ENCODE data around the gene CTIF.
"Not testable (repeated sequence)": the region's sequence is repeated elsewhere in the genome, so short reads cannot be mapped to it uniquely, and the experiment has no call there.

Gene CTIF

DNA sequence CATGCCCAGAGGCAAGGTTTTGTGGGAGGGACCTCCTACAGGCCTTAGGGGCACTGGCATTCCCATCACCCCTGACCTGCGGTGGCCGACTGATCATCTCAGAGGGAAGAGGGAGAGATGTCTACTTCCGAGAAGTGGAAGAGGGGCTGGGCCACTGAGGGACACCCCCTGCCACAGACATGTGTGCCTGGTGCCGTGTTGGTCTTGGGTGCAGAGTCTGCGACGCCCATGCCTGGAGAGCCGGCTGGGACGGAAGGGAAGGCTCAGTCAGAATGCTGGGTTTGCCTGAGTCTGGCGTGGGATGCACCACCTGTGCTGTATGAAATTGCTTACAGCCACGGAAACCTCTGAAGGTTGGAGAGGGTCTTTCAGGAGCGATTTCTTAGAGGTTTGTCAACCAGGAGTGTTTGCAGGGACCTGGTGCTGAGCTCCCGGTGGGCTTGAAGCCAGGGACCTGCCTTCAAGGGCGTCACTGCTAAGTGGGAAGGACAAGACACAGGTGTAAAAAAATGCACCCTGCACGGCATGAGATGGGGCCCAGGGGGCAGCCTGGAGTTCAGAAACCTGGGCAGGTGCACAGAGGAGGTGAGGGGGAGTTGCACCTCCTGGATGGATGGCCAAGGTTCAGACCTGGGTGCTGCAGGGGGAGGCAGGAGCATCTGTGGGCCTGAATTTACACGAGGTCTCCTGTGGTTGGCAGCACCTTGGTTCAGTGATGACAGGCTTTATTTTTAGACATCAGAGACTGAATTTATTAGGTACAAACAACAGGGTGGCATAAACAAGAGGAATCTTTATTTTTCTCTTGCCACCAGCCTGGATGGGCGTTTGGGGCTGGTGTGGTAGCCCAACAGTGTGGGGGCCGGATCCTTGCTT, 100.3 kb downstream of the CTIF start:
- DNase-seq (ENCODE audit: low read depth in 2 of 3, low spot score in 2 of 3), result no peak

DNA sequence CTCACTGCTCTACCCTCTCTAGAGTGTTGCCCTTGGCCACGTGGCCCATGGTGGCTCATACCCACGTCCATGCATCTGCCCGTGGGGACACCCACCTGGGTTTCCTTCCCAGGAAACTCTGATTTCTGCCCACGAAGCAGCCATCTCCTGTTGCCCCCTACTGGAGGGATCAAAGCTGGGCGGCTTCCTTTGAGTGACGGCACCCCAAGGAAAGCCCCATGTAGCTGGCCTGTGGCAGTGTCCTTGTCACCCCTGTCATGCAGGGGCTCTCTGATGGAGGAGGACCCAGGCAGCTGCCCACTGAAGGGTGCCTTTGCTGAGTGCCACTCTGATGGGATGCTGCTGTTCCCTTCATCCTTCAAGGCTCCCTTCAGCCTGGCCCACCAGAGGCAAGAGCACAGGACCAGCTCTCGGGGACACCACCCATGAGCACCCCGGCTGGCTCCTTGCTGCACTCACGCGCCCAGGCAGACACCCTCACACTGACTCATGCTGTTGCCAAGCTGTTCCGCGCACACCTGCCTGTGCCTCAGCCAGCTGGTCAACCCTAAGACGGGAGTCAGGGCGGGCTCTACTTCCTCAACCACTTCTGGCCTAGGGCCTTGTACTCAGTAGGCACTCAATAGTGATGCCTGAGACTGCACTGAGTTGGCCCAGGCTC, 101.1 kb downstream of the CTIF start:
- DNase-seq (ENCODE audit: low read depth in 2 of 3, low spot score in 2 of 3), result no peak

GRCh38 chr18:48640566-48641270, 101.9 kb downstream of the CTIF start:
- no peak for DNase-seq (ENCODE audit: low read depth in 2 of 3, low spot score in 2 of 3)

GRCh38 chr18:48641981-48642380, 103.2 kb downstream of the CTIF start:
- DNase-seq (ENCODE audit: low read depth in 2 of 3, low spot score in 2 of 3), result no peak

GRCh38 chr18:48642503-48642902, 103.7 kb downstream of the CTIF start:
- DNase-seq (ENCODE audit: low read depth in 2 of 3, low spot score in 2 of 3), result no peak

GRCh38 chr18:48643262-48643661, 104.4 kb downstream of the CTIF start:
- DNase-seq (ENCODE audit: low read depth in 2 of 3, low spot score in 2 of 3), result no peak

DNA sequence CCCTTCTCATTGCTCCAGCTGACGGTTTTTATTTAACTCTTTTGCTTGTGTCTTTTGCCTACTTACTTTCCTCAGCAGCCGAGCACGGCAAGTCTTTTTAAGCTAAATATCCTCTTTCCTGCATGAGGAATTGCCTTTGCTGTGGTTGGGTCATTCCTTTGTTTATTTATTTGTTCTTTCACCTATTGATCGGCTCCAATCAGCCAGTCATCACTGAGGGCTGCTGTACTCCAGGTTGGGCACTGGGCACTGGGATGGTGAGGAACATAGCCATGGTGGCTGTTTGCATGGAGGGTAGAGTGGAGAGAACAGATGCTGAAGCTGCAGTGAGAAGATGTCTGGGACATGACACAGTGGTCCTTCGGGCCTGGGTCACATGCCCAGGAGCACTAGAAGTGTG, 105.2 kb downstream of the CTIF start:
- no peak for DNase-seq (ENCODE audit: low read depth in 2 of 3, low spot score in 2 of 3)

- no peak for DNase-seq (ENCODE audit: low read depth in 2 of 3, low spot score in 2 of 3)
These were observed 106.7 kb downstream of the CTIF start for GRCh38 chr18:48645427-48646002.

DNA sequence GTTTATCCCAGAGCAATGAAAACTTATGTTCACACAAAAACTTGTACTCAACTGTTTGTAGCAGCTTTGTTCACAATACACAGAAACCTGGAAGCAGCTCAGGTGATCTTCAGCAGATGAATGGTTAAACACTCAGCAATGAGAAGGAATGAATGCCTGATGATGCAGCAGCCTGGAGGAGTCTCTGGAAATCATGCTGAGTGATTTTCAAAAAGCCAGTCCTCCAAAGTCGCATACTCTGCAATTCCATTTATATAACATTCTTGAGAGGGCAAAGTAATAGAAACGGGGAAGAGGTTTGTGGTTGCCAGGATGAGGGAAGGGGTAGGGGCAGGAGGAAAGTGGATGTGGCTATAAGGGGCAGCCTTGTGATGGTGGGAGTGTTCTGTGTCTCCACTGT, 108.1 kb downstream of the CTIF start:
- no peak for DNase-seq (ENCODE audit: low read depth in 2 of 3, low spot score in 2 of 3)

- DNase-seq (ENCODE audit: low read depth in 2 of 3, low spot score in 2 of 3), result no peak
These were observed 110.4 kb downstream of the CTIF start for GRCh38 chr18:48649231-48649630.

- DNase-seq (ENCODE audit: low read depth in 2 of 3, low spot score in 2 of 3), result not testable (repeated sequence)
These were observed 115.8 kb downstream of the CTIF start for GRCh38 chr18:48654591-48654990.

DNA sequence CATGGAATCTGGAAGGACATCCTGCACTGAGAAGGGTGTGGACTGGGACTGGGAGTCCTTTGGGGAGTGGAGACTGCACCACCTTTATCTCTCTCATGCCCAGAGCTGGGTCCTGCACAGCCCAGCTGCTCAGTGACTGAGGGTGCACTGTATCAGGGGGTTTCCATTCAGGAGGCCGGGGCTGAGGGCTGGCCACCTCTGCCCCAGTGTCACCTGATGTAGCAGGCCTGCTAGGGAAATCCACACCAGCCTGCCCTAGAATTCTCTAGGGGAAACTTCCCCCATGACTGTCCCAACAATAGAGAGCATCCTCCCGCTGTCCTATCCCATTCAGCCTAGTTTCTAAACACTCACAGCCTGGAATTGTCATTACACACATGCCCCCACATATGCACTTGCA, 116.7 kb downstream of the CTIF start:
- no peak for DNase-seq (ENCODE audit: low read depth in 2 of 3, low spot score in 2 of 3)

- DNase-seq (ENCODE audit: low read depth in 2 of 3, low spot score in 2 of 3), result no peak
These were observed 117.3 kb downstream of the CTIF start for GRCh38 chr18:48656176-48656575.

GRCh38 chr18:48656582-48656981, 117.8 kb downstream of the CTIF start:
- DNase-seq (ENCODE audit: low read depth in 2 of 3, low spot score in 2 of 3), result no peak

GRCh38 chr18:48657447-48658120, 118.8 kb downstream of the CTIF start:
- DNase-seq (ENCODE audit: low read depth in 2 of 3, low spot score in 2 of 3), result no peak

- no peak for DNase-seq (ENCODE audit: low read depth in 2 of 3, low spot score in 2 of 3)
These were observed 119.9 kb downstream of the CTIF start for GRCh38 chr18:48658721-48659120.

- no peak for DNase-seq (ENCODE audit: low read depth in 2 of 3, low spot score in 2 of 3)
These were observed 120.6 kb downstream of the CTIF start for GRCh38 chr18:48659188-48660009.

GRCh38 chr18:48660346-48661228, 121.8 kb downstream of the CTIF start:
- DNase-seq (ENCODE audit: low read depth in 2 of 3, low spot score in 2 of 3), result no peak

- DNase-seq (ENCODE audit: low read depth in 2 of 3, low spot score in 2 of 3), result no peak
These were observed 122.6 kb downstream of the CTIF start for GRCh38 chr18:48661421-48661820.
